Kidney tubule cell (primary cell): ENCODE data around the gene LRP8.

Experiments used
- DNase-seq: peaks from one replicate; pipeline ENCODE4 v3.0.0-alpha.2; 2018; ENCODE audit warnings: low spot score

Gene LRP8

GRCh38 chr1:53328009-53328461, at the start of gene LRP8:
TSS of gene LRP8 (minus strand) at chr1:53328070. CDS start at chr1:53327912, 158 bp downstream.
- DNase-seq = peak; percentile 80

- no peak for DNase-seq
Measured at GRCh38 chr1:53377438-53377841, 49.6 kb upstream of the LRP8 start.

- DNase-seq = no peak
Measured at GRCh38 chr1:53376742-53377437, 49.0 kb upstream of the LRP8 start.

- no peak for DNase-seq
Measured at GRCh38 chr1:53376041-53376461, 48.2 kb upstream of the LRP8 start.

- DNase-seq = no peak
Measured at GRCh38 chr1:53375440-53375839, 47.6 kb upstream of the LRP8 start.

GRCh38 chr1:53373246-53373645, 45.4 kb upstream of the LRP8 start:
- no peak for DNase-seq

GRCh38 chr1:53372501-53372951, 44.7 kb upstream of the LRP8 start:
- DNase-seq = no peak

GRCh38 chr1:53371851-53372250, 44.0 kb upstream of the LRP8 start:
- no peak for DNase-seq

GRCh38 chr1:53371121-53371666, 43.3 kb upstream of the LRP8 start:
- no peak for DNase-seq

GRCh38 chr1:53370369-53370961, 42.6 kb upstream of the LRP8 start:
- no peak for DNase-seq

GRCh38 chr1:53369761-53370160, 41.9 kb upstream of the LRP8 start:
- no peak for DNase-seq

GRCh38 chr1:53369034-53369750, 41.3 kb upstream of the LRP8 start:
- no peak for DNase-seq

GRCh38 chr1:53368314-53369033, 40.6 kb upstream of the LRP8 start:
- no peak for DNase-seq

- no peak for DNase-seq
Measured at GRCh38 chr1:53367503-53368313, 39.8 kb upstream of the LRP8 start.

- DNase-seq = no peak
Measured at GRCh38 chr1:53366901-53367502, 39.1 kb upstream of the LRP8 start.

GRCh38 chr1:53365437-53366063, 37.7 kb upstream of the LRP8 start:
- DNase-seq = no peak

GRCh38 chr1:53362851-53363642, 35.2 kb upstream of the LRP8 start:
- DNase-seq = no peak

GRCh38 chr1:53362270-53362669, 34.4 kb upstream of the LRP8 start:
- no peak for DNase-seq

GRCh38 chr1:53361541-53361961, 33.7 kb upstream of the LRP8 start:
- DNase-seq = no peak

GRCh38 chr1:53359934-53360276, 32.0 kb upstream of the LRP8 start:
- no peak for DNase-seq
